HEK293 (cell line): ENCODE data around the gene FRAS1.

ENCODE experiments used
- CTCF ChIA-PET: fragments of 350-600 bp; formaldehyde crosslinking; extraction: SDS; loops from one replicate; lab custom pipeline; 2021; ENCODE audit warnings: antibody characterized with exemption; lab: Yijun Ruan, JAX
- POLR2A ChIA-PET: fragments of 300-600 bp; formaldehyde crosslinking; extraction: SDS; loops from one replicate; lab custom pipeline; 2020; ENCODE audit warnings: antibody characterized with exemption, inconsistent platforms; lab: Yijun Ruan, JAX
- H3K27ac ChIP-seq: fragments of 200-500 bp; sonication (Bioruptor generic); 2 replicates; pipeline ENCODE4 v1.5.1; 2014; ENCODE audit warnings: low read depth, low read length, control low read depth, inconsistent platforms; ENCODE audit errors: extremely low read depth
- H3K36me3 ChIP-seq, 2 experiments: fragments of 200-500 bp in 1 of 2; sonication (Bioruptor generic) in 1 of 2; 1 replicate in 1 of 2; 2 replicates in 1 of 2; pipeline ENCODE4 v1.5.1; 2014 to 2017; ENCODE audit warnings: inconsistent platforms in 2 of 2, low read length in 2 of 2; ENCODE audit not compliant: control insufficient read depth in 2 of 2, insufficient read depth in 1 of 2
- H3K4me1 ChIP-seq: fragments of 200-500 bp; sonication (Bioruptor generic); 2 replicates; pipeline ENCODE4 v1.5.1; 2014; ENCODE audit warnings: mild to moderate bottlenecking, low read length, inconsistent platforms; ENCODE audit not compliant: control insufficient read depth, insufficient read depth
- H3K4me3 ChIP-seq: 2 replicates; pipeline ENCODE4 v1.5.1; 2011; ENCODE audit warnings: low read depth, mild to moderate bottlenecking, control low read depth, low read length, moderate library complexity
- H3K9me3 ChIP-seq: fragments of 200-500 bp; sonication (Bioruptor generic); 2 replicates; pipeline ENCODE4 v1.5.1; 2014; ENCODE audit warnings: low read depth, low read length, inconsistent platforms; ENCODE audit not compliant: control insufficient read depth, insufficient read depth
- ATF2 ChIP-seq: fragments of 450-650 bp; formaldehyde crosslinking; IDR thresholded peaks from 2 replicates; pipeline ENCODE4 v1.5.1; 2016; ENCODE audit warnings: missing biosample characterization, missing genetic modification characterization, low read depth
- GFI1B ChIP-seq: fragments of 450-650 bp; formaldehyde crosslinking; IDR thresholded peaks from 2 replicates; pipeline ENCODE4 v1.5.1; 2016; ENCODE audit warnings: missing biosample characterization, missing genetic modification characterization
- HOXC10 ChIP-seq: sonication (generic); formaldehyde crosslinking; IDR thresholded peaks from 2 replicates; pipeline ENCODE4 v1.8.1; 2023; ENCODE audit warnings: mild to moderate bottlenecking, missing genetic modification reagents
- KLF8 ChIP-seq: fragments of 450-650 bp; formaldehyde crosslinking; IDR thresholded peaks from 2 replicates; pipeline ENCODE4 v1.5.1; 2016; ENCODE audit warnings: missing biosample characterization, missing genetic modification characterization
- SCRT1 ChIP-seq: fragments of 450-650 bp; formaldehyde crosslinking; IDR thresholded peaks from 2 replicates; pipeline ENCODE4 v1.5.1; 2016; ENCODE audit warnings: missing biosample characterization, missing genetic modification characterization, borderline replicate concordance
- SP2 ChIP-seq: fragments of 450-650 bp; formaldehyde crosslinking; IDR thresholded peaks from 2 replicates; pipeline ENCODE4 v1.5.1; 2016; ENCODE audit warnings: missing biosample characterization, missing genetic modification characterization
- ZBTB10 ChIP-seq: fragments of 450-650 bp; formaldehyde crosslinking; IDR thresholded peaks from 2 replicates; pipeline ENCODE4 v1.5.1; 2016; ENCODE audit warnings: missing biosample characterization, missing genetic modification characterization
- ZNF112 ChIP-seq: fragments of 450-650 bp; formaldehyde crosslinking; IDR thresholded peaks from 2 replicates; pipeline ENCODE4 v1.5.0; 2017; ENCODE audit warnings: missing biosample characterization, missing genetic modification characterization
- ZNF239 ChIP-seq: fragments of 450-650 bp; formaldehyde crosslinking; IDR thresholded peaks from 2 replicates; pipeline ENCODE4 v1.5.1; 2016; ENCODE audit warnings: missing biosample characterization, missing genetic modification characterization
- ZNF266 ChIP-seq: fragments of 450-650 bp; formaldehyde crosslinking; IDR thresholded peaks from 2 replicates; pipeline ENCODE4 v1.5.1; 2016; ENCODE audit warnings: missing biosample characterization, missing genetic modification characterization, low read depth
- ZNF433 ChIP-seq: fragments of 450-650 bp; formaldehyde crosslinking; IDR thresholded peaks from 2 replicates; pipeline ENCODE4 v1.5.1; 2016; ENCODE audit warnings: missing biosample characterization, missing genetic modification characterization, low read depth
- ZNF610 ChIP-seq: fragments of 450-650 bp; formaldehyde crosslinking; IDR thresholded peaks from 2 replicates; pipeline ENCODE4 v1.5.1; 2016; ENCODE audit warnings: missing biosample characterization, missing genetic modification characterization, borderline replicate concordance
- ZNF629 ChIP-seq: fragments of 450-650 bp; formaldehyde crosslinking; IDR thresholded peaks from 2 replicates; pipeline ENCODE4 v1.5.1; 2017; ENCODE audit warnings: missing biosample characterization, missing genetic modification characterization
- ZNF707 ChIP-seq: fragments of 450-650 bp; formaldehyde crosslinking; IDR thresholded peaks from 2 replicates; pipeline ENCODE4 v1.5.1; 2016; ENCODE audit warnings: missing biosample characterization, missing genetic modification characterization
- ZNF768 ChIP-seq: fragments of 450-650 bp; formaldehyde crosslinking; IDR thresholded peaks from 2 replicates; pipeline ENCODE4 v1.5.1; 2018; ENCODE audit warnings: missing biosample characterization, mild to moderate bottlenecking, missing genetic modification characterization
- ZSCAN5A ChIP-seq: fragments of 450-650 bp; formaldehyde crosslinking; IDR thresholded peaks from 2 replicates; pipeline ENCODE4 v1.5.1; 2016; ENCODE audit warnings: missing biosample characterization, missing genetic modification characterization

Gene FRAS1

GRCh38 chr4:78527555-78527954, 470.4 kb downstream of the FRAS1 start:
- Histone ChIP-seq H3K36me3 (peaks cover 0 to 11% of the 10 kb centered on the region in 2 experiments; a peak in 1 of 3 replicates), H3K27ac (no peak overlapping the region), H3K4me3 (no peak overlapping the region)
- no peak for TF ChIP-seq ZNF768 (tag by site-specific recombination)
- TF ChIP-seq ZNF610 (tag by site-specific recombination): no peak
- TF ChIP-seq ZNF266 (tag by site-specific recombination): no peak
- TF ChIP-seq HOXC10 (CRISPR knock-in tag): no peak
- no peak for TF ChIP-seq ZNF629 (tag by site-specific recombination)
- TF ChIP-seq ZNF433 (tag by site-specific recombination): no peak
- TF ChIP-seq ZNF239 (tag by site-specific recombination): no peak
- no peak for TF ChIP-seq ZSCAN5A
- TF ChIP-seq SP2 (tag by site-specific recombination): no peak
- no peak for TF ChIP-seq ZNF112 (tag by site-specific recombination)
- TF ChIP-seq ZBTB10 (tag by site-specific recombination): no peak
- no peak for TF ChIP-seq KLF8 (tag by site-specific recombination)
- TF ChIP-seq, all 188 proteins: peak for 0
- CTCF ChIA-PET: interaction anchor here (0.6 to 0.7 kb wide), 2 partner anchors 425 to 470 kb away, joined by 3 read pairs; partner anchors contain the start of gene FRAS1
- POLR2A ChIA-PET: no interaction called here
- H3K9me3 ChIP-seq: no peaks in the 10 kb centered on the region
- no peaks in the 10 kb centered on the region for H3K4me1 ChIP-seq

- Histone ChIP-seq H3K4me3 (no peak overlapping the region), H3K9me3 (no peaks in the 10 kb centered on the region), H3K4me1 (no peaks in the 10 kb centered on the region), H3K27ac (no peak overlapping the region), H3K36me3 (peaks cover 0 to 9% of the 10 kb centered on the region in 2 experiments; a peak in 1 of 3 replicates)
- ChIA-PET CTCF (no interaction called here), POLR2A (no interaction called here)
- no peak for TF ChIP-seq GFI1B
- peak; percentile 30; the same call in 1 of the 2 replicates for TF ChIP-seq ATF2 (tag by site-specific recombination)
Observed at GRCh38 chr4:78528327-78528726, 471.2 kb downstream of the FRAS1 start.

GRCh38 chr4:78529569-78530209, 472.6 kb downstream of the FRAS1 start:
- H3K4me3 ChIP-seq: no peak overlapping the region
- no peak for TF ChIP-seq SCRT1 (tag by site-specific recombination)
- TF ChIP-seq ZNF707: no peak
- TF ChIP-seq ZNF433 (tag by site-specific recombination): no peak
- no peaks in the 10 kb centered on the region for H3K9me3 ChIP-seq
- no peak overlapping the region for H3K27ac ChIP-seq
- CTCF ChIA-PET: interaction anchor here (0.7 kb wide), 1 partner anchor 597 kb away, joined by 3 read pairs; no protein-coding TSS in a partner anchor
- H3K4me1 ChIP-seq: no peaks in the 10 kb centered on the region
- peaks cover 0 to 9% of the 10 kb centered on the region in 2 experiments; a peak in 1 of 3 replicates for H3K36me3 ChIP-seq
- POLR2A ChIA-PET: no interaction called here
